H9 (cell line): ENCODE data around the gene ADPRH. TPM values are rescaled to one million over a fixed set of nuclear protein-coding genes. Genes with fewer than 3 reads are reported as not detected.

ENCODE experiments used
- DNase-seq: peaks from one replicate; pipeline ENCODE4 v3.0.0-alpha.2; 2017
- H2AFZ ChIP-seq: one replicate; pipeline ENCODE4 v1.6.1; 2013; ENCODE audit warnings: mild to moderate bottlenecking, low read length, control low read depth, moderate library complexity
- H2AK5ac ChIP-seq: 2 replicates; pipeline ENCODE4 v1.6.1; 2013; ENCODE audit warnings: low read length, control low read depth, mixed read lengths; ENCODE audit not compliant: insufficient read length
- H2BK120ac ChIP-seq: one replicate; pipeline ENCODE4 v1.6.1; 2013; ENCODE audit warnings: low read depth, mild to moderate bottlenecking, low read length, control low read depth, inconsistent platforms; ENCODE audit not compliant: poor library complexity, severe bottlenecking
- H2BK12ac ChIP-seq: 2 replicates; pipeline ENCODE4 v1.6.1; 2013; ENCODE audit warnings: low read length, control low read depth, mixed read lengths, low read depth; ENCODE audit not compliant: insufficient read length
- H2BK15ac ChIP-seq: 2 replicates; pipeline ENCODE4 v1.6.1; 2013; ENCODE audit warnings: low read depth, low read length, control low read depth
- H2BK20ac ChIP-seq: one replicate; pipeline ENCODE4 v1.6.1; 2013; ENCODE audit warnings: low read depth, mild to moderate bottlenecking, low read length, control low read depth, inconsistent platforms; ENCODE audit not compliant: poor library complexity, severe bottlenecking
- H2BK5ac ChIP-seq: 2 replicates; pipeline ENCODE4 v1.6.1; 2013; ENCODE audit warnings: low read length, control low read depth, mixed read lengths; ENCODE audit not compliant: insufficient read length
- H3K14ac ChIP-seq: 2 replicates; pipeline ENCODE4 v1.6.1; 2013; ENCODE audit warnings: low read length, control low read depth; ENCODE audit not compliant: insufficient read depth
- H3K18ac ChIP-seq: 2 replicates; pipeline ENCODE4 v1.6.1; 2013; ENCODE audit warnings: low read depth, mild to moderate bottlenecking, mixed read lengths, low read length, control low read depth; ENCODE audit not compliant: insufficient read length
- H3K23ac ChIP-seq: 2 replicates; pipeline ENCODE4 v1.6.1; 2013; ENCODE audit warnings: low read length, control low read depth, mixed read lengths, low read depth; ENCODE audit not compliant: insufficient read length
- H3K23me2 ChIP-seq: 2 replicates; pipeline ENCODE4 v1.6.1; 2013; ENCODE audit warnings: low read depth, mild to moderate bottlenecking, mixed read lengths, low read length, control low read depth; ENCODE audit not compliant: insufficient read length, poor library complexity, severe bottlenecking
- H3K27ac ChIP-seq: 2 replicates; pipeline ENCODE4 v1.5.1; 2013; ENCODE audit warnings: low read length, control low read depth, mixed read lengths, low read depth; ENCODE audit not compliant: insufficient read length
- H3K27me3 ChIP-seq: 2 replicates; pipeline ENCODE4 v1.6.1; 2013; ENCODE audit warnings: low read length, control low read depth, inconsistent platforms; ENCODE audit not compliant: insufficient read depth
- H3K4ac ChIP-seq: 2 replicates; pipeline ENCODE4 v1.6.1; 2013; ENCODE audit warnings: low read depth, mild to moderate bottlenecking, control low read depth, inconsistent platforms, low read length, moderate library complexity
- H3K4me1 ChIP-seq: 2 replicates; pipeline ENCODE4 v1.6.1; 2013; ENCODE audit warnings: low read length, control low read depth, inconsistent platforms; ENCODE audit not compliant: insufficient read depth
- H3K4me2 ChIP-seq: 2 replicates; pipeline ENCODE4 v1.6.1; 2013; ENCODE audit warnings: low read length, control low read depth, mixed read lengths; ENCODE audit not compliant: insufficient read length, insufficient read depth
- H3K56ac ChIP-seq: 2 replicates; pipeline ENCODE4 v1.6.1; 2013; ENCODE audit warnings: low read depth, mild to moderate bottlenecking, mixed read lengths, low read length, control low read depth; ENCODE audit not compliant: insufficient read length
- H3K79me1 ChIP-seq: 2 replicates; pipeline ENCODE4 v1.6.1; 2013; ENCODE audit warnings: low read depth, mild to moderate bottlenecking, moderate library complexity, low read length, control low read depth, inconsistent platforms; ENCODE audit not compliant: insufficient read depth, poor library complexity, severe bottlenecking
- H3K79me2 ChIP-seq: 2 replicates; pipeline ENCODE4 v1.6.1; 2013; ENCODE audit warnings: low read length, control low read depth, inconsistent platforms; ENCODE audit not compliant: insufficient read depth
- H3K9ac ChIP-seq: 2 replicates; pipeline ENCODE4 v1.6.1; 2013; ENCODE audit warnings: low read length, control low read depth, mixed read lengths; ENCODE audit not compliant: insufficient read length; ENCODE audit errors: extremely low read depth
- H3K9me3 ChIP-seq: one replicate; pipeline ENCODE4 v1.6.1; 2013; ENCODE audit warnings: low read depth, low read length, inconsistent platforms; ENCODE audit not compliant: control insufficient read depth
- H3T11ph ChIP-seq: one replicate; pipeline ENCODE4 v1.6.1; 2013; ENCODE audit warnings: mild to moderate bottlenecking, low read length, control low read depth, inconsistent platforms
- H4K20me1 ChIP-seq: one replicate; pipeline ENCODE4 v1.6.1; 2013; ENCODE audit not compliant: control insufficient read depth, insufficient read length, insufficient read depth
- H4K5ac ChIP-seq: 2 replicates; pipeline ENCODE4 v1.6.1; 2013; ENCODE audit warnings: low read depth, mild to moderate bottlenecking, mixed read lengths, low read length, control low read depth; ENCODE audit not compliant: insufficient read length
- H4K8ac ChIP-seq: replicated peaks from 2 replicates; pipeline ENCODE4 v1.6.1; 2013; ENCODE audit warnings: low read length, control low read depth, mixed read lengths, low read depth; ENCODE audit not compliant: insufficient read length
- H4K91ac ChIP-seq: 2 replicates; pipeline ENCODE4 v1.6.1; 2013; ENCODE audit warnings: low read depth, mild to moderate bottlenecking, moderate library complexity, mixed read lengths, low read length, control low read depth; ENCODE audit not compliant: insufficient read length
- H3K27ac Mint-ChIP-seq, 3 experiments: 2 replicates in 2 of 3; 3 replicates in 1 of 3; pipeline ENCODE4 v1.8.0; 2020 to 2021; ENCODE audit warnings: mixed read lengths in 3 of 3, mild to moderate bottlenecking in 1 of 3, moderate library complexity in 1 of 3
- H3K27me3 Mint-ChIP-seq: 2 replicates; pipeline ENCODE4 v1.8.0; 2021; ENCODE audit warnings: low read depth, mild to moderate bottlenecking, moderate library complexity, mixed read lengths
- H3K36me3 Mint-ChIP-seq, 3 experiments: 2 replicates in 2 of 3; 3 replicates in 1 of 3; pipeline ENCODE4 v1.8.0; 2020 to 2021; ENCODE audit warnings: low read depth in 3 of 3, mixed read lengths in 3 of 3; ENCODE audit not compliant: insufficient read depth in 1 of 3
- H3K4me1 Mint-ChIP-seq, 2 experiments: 2 replicates each; pipeline ENCODE4 v1.8.0; 2020; ENCODE audit warnings: mixed read lengths in 2 of 2
- H3K4me3 Mint-ChIP-seq, 2 experiments: 2 replicates in 1 of 2; 3 replicates in 1 of 2; pipeline ENCODE4 v1.8.0; 2020 to 2021; ENCODE audit warnings: mild to moderate bottlenecking in 2 of 2, mixed read lengths in 2 of 2, moderate library complexity in 1 of 2
- H3K9me3 Mint-ChIP-seq, 2 experiments: 2 replicates in 1 of 2; 3 replicates in 1 of 2; pipeline ENCODE4 v1.8.0; 2020; ENCODE audit warnings: mild to moderate bottlenecking in 2 of 2, mixed read lengths in 2 of 2, moderate library complexity in 1 of 2
- CTCF ChIP-seq: fragments of 200-600 bp; sonication (generic); conservative IDR thresholded peaks from 3 replicates; pipeline ENCODE4 v1.8.0; 2021; ENCODE audit warnings: antibody characterized with exemption, mild to moderate bottlenecking
- WGBS: extraction: QIAGEN DNeasy Blood & Tissue Kit; methylation state at CpG from one replicate; pipeline ENCODE4 v1.1.7; 2013; ENCODE audit warnings: missing lambda C conversion rate, low lambda C conversion rate, mixed read lengths; ENCODE audit not compliant: insufficient read length; ENCODE audit errors: extremely low coverage; 5-methylcytosine and 5-hydroxymethylcytosine counted together
- total RNA-seq: library from RNA; stranded (reverse); gene quantifications from 2 replicates; pipeline ENCODE4 v1.2.1, GENCODE V29; 2021

ADPRH gene
- total RNA-seq, 1 experiment from 2014 or later = 3.1 TPM

- peaks cover 6 to 11% of the 10 kb centered on the region in 2 experiments; a peak in 4 of 5 replicates for H3K9me3 Mint-ChIP-seq
- H3K18ac ChIP-seq = no peak overlapping the region
- no peaks in the 10 kb centered on the region; the same call in 1 of the 2 replicates for H3K4me1 ChIP-seq
- H3K23ac ChIP-seq = no peak overlapping the region
- no peaks in the 10 kb centered on the region for H3K79me2 ChIP-seq
- no peak overlapping the region for H3K56ac ChIP-seq
- H4K20me1 ChIP-seq = no peaks in the 10 kb centered on the region
- H3K27me3 ChIP-seq = no peaks in the 10 kb centered on the region
- DNase-seq = no peak
- no peak overlapping the region for H4K5ac ChIP-seq
- no peaks in the 10 kb centered on the region for H3K79me1 ChIP-seq
- H2BK5ac ChIP-seq = no peak overlapping the region
- H4K8ac ChIP-seq = no peak overlapping the region
- H3K14ac ChIP-seq = no peak overlapping the region
- no peak overlapping the region for H3T11ph ChIP-seq
- H2BK120ac ChIP-seq = no peak overlapping the region
- no peak overlapping the region for H4K91ac ChIP-seq
- H2BK12ac ChIP-seq = no peak overlapping the region
- no peak overlapping the region for H3K4ac ChIP-seq
- H3K4me3 Mint-ChIP-seq = no peak overlapping the region
- no CpG with 5 or more reads among the region's 11 CpGs for WGBS
- H3K9ac ChIP-seq = no peak overlapping the region
- H2BK15ac ChIP-seq = no peak overlapping the region
- H2BK20ac ChIP-seq = no peak overlapping the region
- peaks cover 17 to 24% of the 10 kb centered on the region in 2 experiments for H3K4me1 Mint-ChIP-seq
- H3K27ac ChIP-seq = no peak overlapping the region
- no peak overlapping the region for H3K27ac Mint-ChIP-seq
- H3K4me2 ChIP-seq = no peak overlapping the region
- H3K27me3 Mint-ChIP-seq = peaks cover 4% of the 10 kb centered on the region
- no peaks in the 10 kb centered on the region for H3K23me2 ChIP-seq
- no peaks in the 10 kb centered on the region for H3K9me3 ChIP-seq
- no peak overlapping the region for H2AFZ ChIP-seq
- H2AK5ac ChIP-seq = no peak overlapping the region
- no peak for TF ChIP-seq CTCF
- H3K36me3 Mint-ChIP-seq = peaks cover 0 to 9% (median 2%) of the 10 kb centered on the region in 3 experiments; a peak in 6 of 7 replicates
Measured at GRCh38 chr3:119585856-119586570, 6.7 kb downstream of the ADPRH start.
